ENCODE measurements around the gene PLD3.
A peak's percentile ranks its signal among the peaks of the same experiment; 100 is the strongest.

The PLD3 gene

DNA sequence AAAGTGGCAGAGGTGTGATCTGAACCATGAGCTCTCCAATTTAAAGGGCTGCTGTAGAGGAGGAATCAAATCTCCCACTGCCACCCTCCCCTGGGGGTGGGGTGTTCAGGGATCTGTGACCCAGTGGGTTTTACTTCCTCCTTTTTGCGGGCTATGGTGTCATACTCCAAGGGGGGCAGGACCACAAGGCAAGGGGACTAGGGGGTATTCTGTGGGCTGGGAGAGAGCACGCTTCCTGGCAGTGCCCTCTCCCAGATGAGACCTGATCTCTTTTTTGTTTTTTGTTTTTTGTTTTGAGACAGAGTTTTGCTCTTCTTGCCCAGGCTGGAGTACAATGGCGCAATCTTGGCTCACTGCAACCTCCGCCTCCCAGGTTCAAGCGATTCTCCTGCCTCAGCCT is 10.3 kb downstream of the PLD3 start:
- no peak overlapping the region for H2BK5ac ChIP-seq (ENCODE audit: low read length)
- no peaks in the 10 kb centered on the region for H3K79me1 ChIP-seq (ENCODE audit: low read depth, low read length)
- H3K4ac ChIP-seq (ENCODE audit: low read length): no peak overlapping the region
- H3K9me3 ChIP-seq (replicated peaks in 1 of 2; ENCODE audit: control insufficient read depth in 2 of 2, insufficient read depth in 1 of 2, low read depth in 1 of 2, low read length in 2 of 2): no peaks in the 10 kb centered on the region
- no peak overlapping the region for H4K8ac ChIP-seq (ENCODE audit: low read depth, low read length)
- no peak overlapping the region for H4K91ac ChIP-seq (ENCODE audit: low read depth, low read length, poor library complexity)
- H3K4me1 ChIP-seq (ENCODE audit: control insufficient read depth in 2 of 2, insufficient read depth in 1 of 2, low read depth in 1 of 2, low read length in 2 of 2): no peaks in the 10 kb centered on the region
- no peak overlapping the region for H3K23ac ChIP-seq (ENCODE audit: low read depth, low read length, poor library complexity)
- no peaks in the 10 kb centered on the region for H3K36me3 ChIP-seq (replicated peaks in 1 of 2; ENCODE audit: control insufficient read depth in 2 of 2, insufficient read depth in 2 of 2, low read length in 2 of 2)
- H3K27me3 ChIP-seq (ENCODE audit: control insufficient read depth in 3 of 3, insufficient read depth in 3 of 3, low read depth in 1 of 3, low read length in 3 of 3): no peaks in the 10 kb centered on the region
- no peak overlapping the region for H3K27ac ChIP-seq (replicated peaks; ENCODE audit: low read length)
- H2BK15ac ChIP-seq (ENCODE audit: low read length): no peak overlapping the region
- no peak overlapping the region for H3K4me2 ChIP-seq (ENCODE audit: insufficient read depth, low read length, poor library complexity, severe bottlenecking)
- H3K18ac ChIP-seq (ENCODE audit: low read length): no peak overlapping the region
- no CpG with 5 or more reads among the region's 5 CpGs for WGBS, 2 donors (ENCODE audit: extremely low coverage in 2 of 2, insufficient read length in 2 of 2, insufficient replicate concordance in 1 of 2)
- H3K4me3 ChIP-seq (ENCODE audit: low read length in 2 of 2): no peak overlapping the region
- H2BK12ac ChIP-seq (ENCODE audit: low read length): no peak overlapping the region
- no peak for DNase-seq (ENCODE audit: low spot score)
- no peak overlapping the region for H2BK120ac ChIP-seq (ENCODE audit: low read depth, low read length)
- no peak overlapping the region for H3K14ac ChIP-seq (ENCODE audit: low read length)
- H3K9ac ChIP-seq (ENCODE audit: low read depth, low read length, poor library complexity): no peak overlapping the region
- no peak overlapping the region for H2AK5ac ChIP-seq (ENCODE audit: low read depth, low read length)
- no peak overlapping the region for H2AFZ ChIP-seq (ENCODE audit: low read length)

DNA sequence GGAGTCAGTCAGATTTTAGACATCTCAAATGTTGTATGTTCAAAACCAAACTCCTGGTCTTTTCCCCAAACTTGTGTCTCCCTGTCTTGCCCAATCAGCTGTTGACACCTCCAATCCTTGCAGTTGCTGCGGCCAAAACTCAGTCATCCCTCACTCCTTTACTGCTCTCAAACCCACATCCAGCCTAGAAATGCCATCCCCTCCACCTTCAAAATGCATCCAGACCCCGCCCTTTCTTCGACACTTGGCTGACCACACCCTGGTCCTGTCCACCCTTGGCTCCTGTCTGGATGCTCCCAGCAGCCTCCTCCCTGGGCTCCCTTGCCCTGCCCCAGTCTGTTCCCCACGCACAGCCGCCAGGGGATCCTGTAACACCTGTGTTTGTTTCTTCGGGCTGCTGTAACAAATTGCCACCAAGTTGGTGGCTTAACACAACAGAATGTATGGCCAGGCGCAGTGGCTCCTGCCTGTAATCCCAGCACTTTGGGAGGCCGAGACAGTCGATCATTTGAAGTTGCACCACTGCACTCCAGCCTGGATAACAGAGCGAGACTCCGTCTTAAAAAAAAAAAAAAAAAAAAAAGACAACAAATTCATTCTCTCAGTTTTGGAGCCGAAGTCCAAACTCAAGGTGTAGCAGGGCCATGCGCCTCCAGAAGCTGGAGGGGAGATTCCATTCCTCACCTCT is 11.7 kb downstream of the PLD3 start:
- Histone ChIP-seq H2BK15ac (ENCODE audit: low read length) (no peak overlapping the region), H3K18ac (ENCODE audit: low read length) (no peak overlapping the region), H4K8ac (ENCODE audit: low read depth, low read length) (peak overlapping the region; percentile 92), H2AK5ac (ENCODE audit: low read depth, low read length) (no peak overlapping the region), H3K4me3 (ENCODE audit: low read length in 2 of 2) (no peak overlapping the region), H3K14ac (ENCODE audit: low read length) (no peak overlapping the region), H4K91ac (ENCODE audit: low read depth, low read length, poor library complexity) (no peak overlapping the region), H2BK120ac (ENCODE audit: low read depth, low read length) (no peak overlapping the region), H3K9ac (ENCODE audit: low read depth, low read length, poor library complexity) (no peak overlapping the region), H3K9me3 (replicated peaks in 1 of 2; ENCODE audit: control insufficient read depth in 2 of 2, insufficient read depth in 1 of 2, low read depth in 1 of 2, low read length in 2 of 2) (no peaks in the 10 kb centered on the region), H2AFZ (ENCODE audit: low read length) (no peak overlapping the region), H2BK5ac (ENCODE audit: low read length) (peak overlapping the region; percentile 11), H3K27me3 (ENCODE audit: control insufficient read depth in 3 of 3, insufficient read depth in 3 of 3, low read depth in 1 of 3, low read length in 3 of 3) (no peaks in the 10 kb centered on the region), H3K4me1 (ENCODE audit: control insufficient read depth in 2 of 2, insufficient read depth in 1 of 2, low read depth in 1 of 2, low read length in 2 of 2) (peaks cover 0 to 2% of the 10 kb centered on the region in 2 donors), H3K23ac (ENCODE audit: low read depth, low read length, poor library complexity) (peak overlapping the region; percentile 85), H3K4ac (ENCODE audit: low read length) (no peak overlapping the region), H3K79me1 (ENCODE audit: low read depth, low read length) (no peaks in the 10 kb centered on the region), H3K27ac (replicated peaks; ENCODE audit: low read length) (no peak overlapping the region), H2BK12ac (ENCODE audit: low read length) (no peak overlapping the region), H3K36me3 (replicated peaks in 1 of 2; ENCODE audit: control insufficient read depth in 2 of 2, insufficient read depth in 2 of 2, low read length in 2 of 2) (no peaks in the 10 kb centered on the region), H3K4me2 (ENCODE audit: insufficient read depth, low read length, poor library complexity, severe bottlenecking) (no peak overlapping the region)
- WGBS, 2 donors (ENCODE audit: extremely low coverage in 2 of 2, insufficient read length in 2 of 2, insufficient replicate concordance in 1 of 2): no CpG with 5 or more reads among the region's 13 CpGs
- DNase-seq (ENCODE audit: low spot score): no peak

DNA sequence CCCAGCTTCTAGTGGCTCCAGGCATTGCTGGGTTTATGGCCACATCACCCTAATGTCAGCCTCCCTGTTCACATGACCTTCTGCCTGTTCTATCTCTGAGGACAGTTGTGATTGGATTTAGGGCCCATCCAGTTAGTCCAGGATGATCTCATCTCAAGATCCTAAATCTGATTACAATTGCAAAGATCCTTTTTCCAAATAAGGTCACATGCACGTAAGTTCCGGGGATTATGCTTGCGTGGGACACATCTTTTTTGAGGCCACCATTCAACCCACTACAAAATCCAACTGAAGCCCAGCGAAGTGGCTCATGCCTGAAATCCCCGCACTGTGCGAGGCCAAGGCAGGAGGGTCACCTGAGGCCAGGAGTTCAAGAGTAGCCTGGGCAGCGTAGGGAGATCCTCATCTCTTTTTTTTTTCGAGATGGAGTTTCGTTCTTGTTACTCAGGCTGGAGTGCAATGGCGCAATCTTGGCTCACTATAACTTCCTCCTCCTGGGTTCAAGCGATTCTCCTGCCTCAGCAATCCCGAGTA is 12.3 kb downstream of the PLD3 start:
- H2BK5ac ChIP-seq (ENCODE audit: low read length): no peak overlapping the region
- H3K9ac ChIP-seq (ENCODE audit: low read depth, low read length, poor library complexity): no peak overlapping the region
- H3K14ac ChIP-seq (ENCODE audit: low read length): no peak overlapping the region
- H3K4me3 ChIP-seq (ENCODE audit: low read length in 2 of 2): no peak overlapping the region
- H3K4me1 ChIP-seq (ENCODE audit: control insufficient read depth in 2 of 2, insufficient read depth in 1 of 2, low read depth in 1 of 2, low read length in 2 of 2): peaks cover 0 to 2% of the 10 kb centered on the region in 2 donors
- no peak overlapping the region for H3K27ac ChIP-seq (replicated peaks; ENCODE audit: low read length)
- no peak overlapping the region for H2AFZ ChIP-seq (ENCODE audit: low read length)
- DNase-seq (ENCODE audit: low spot score): no peak
- H3K79me1 ChIP-seq (ENCODE audit: low read depth, low read length): no peaks in the 10 kb centered on the region
- WGBS, 2 donors (ENCODE audit: extremely low coverage in 2 of 2, insufficient read length in 2 of 2, insufficient replicate concordance in 1 of 2): no CpG with 5 or more reads among the region's 12 CpGs
- no peak overlapping the region for H2AK5ac ChIP-seq (ENCODE audit: low read depth, low read length)
- no peak overlapping the region for H2BK15ac ChIP-seq (ENCODE audit: low read length)
- H3K18ac ChIP-seq (ENCODE audit: low read length): no peak overlapping the region
- H3K36me3 ChIP-seq (replicated peaks in 1 of 2; ENCODE audit: control insufficient read depth in 2 of 2, insufficient read depth in 2 of 2, low read length in 2 of 2): no peaks in the 10 kb centered on the region
- no peak overlapping the region for H2BK120ac ChIP-seq (ENCODE audit: low read depth, low read length)
- H4K8ac ChIP-seq (ENCODE audit: low read depth, low read length): no peak overlapping the region
- H3K23ac ChIP-seq (ENCODE audit: low read depth, low read length, poor library complexity): no peak overlapping the region
- H3K4me2 ChIP-seq (ENCODE audit: insufficient read depth, low read length, poor library complexity, severe bottlenecking): no peak overlapping the region
- no peak overlapping the region for H2BK12ac ChIP-seq (ENCODE audit: low read length)
- no peaks in the 10 kb centered on the region for H3K9me3 ChIP-seq (replicated peaks in 1 of 2; ENCODE audit: control insufficient read depth in 2 of 2, insufficient read depth in 1 of 2, low read depth in 1 of 2, low read length in 2 of 2)
- H3K27me3 ChIP-seq (ENCODE audit: control insufficient read depth in 3 of 3, insufficient read depth in 3 of 3, low read depth in 1 of 3, low read length in 3 of 3): no peaks in the 10 kb centered on the region
- no peak overlapping the region for H3K4ac ChIP-seq (ENCODE audit: low read length)
- no peak overlapping the region for H4K91ac ChIP-seq (ENCODE audit: low read depth, low read length, poor library complexity)

DNA sequence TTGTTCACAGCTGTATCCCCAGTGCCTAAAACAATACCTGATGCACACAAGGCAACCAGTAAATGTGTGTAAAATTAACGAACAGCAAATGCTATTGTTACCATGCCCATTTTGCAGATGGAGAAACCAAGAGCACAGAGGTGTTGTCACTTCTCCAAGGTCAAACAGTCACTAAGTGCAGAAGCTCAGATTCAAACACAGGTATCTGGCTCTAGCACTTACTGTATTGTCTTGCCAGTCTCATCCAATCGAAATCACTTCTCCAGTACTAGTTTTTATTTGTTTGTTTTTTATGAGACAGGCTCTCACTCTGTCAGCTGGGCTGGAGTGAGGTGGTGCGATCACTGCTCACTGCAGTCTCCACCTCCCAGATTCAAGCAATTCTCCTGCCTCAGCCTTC is 13.7 kb downstream of the PLD3 start:
- no CpG with 5 or more reads among the region's 3 CpGs for WGBS, 2 donors (ENCODE audit: extremely low coverage in 2 of 2, insufficient read length in 2 of 2, insufficient replicate concordance in 1 of 2)
- Histone ChIP-seq H2BK5ac (ENCODE audit: low read length) (no peak overlapping the region), H2BK120ac (ENCODE audit: low read depth, low read length) (no peak overlapping the region), H3K36me3 (replicated peaks in 1 of 2; ENCODE audit: control insufficient read depth in 2 of 2, insufficient read depth in 2 of 2, low read length in 2 of 2) (peaks cover 0 to 1% of the 10 kb centered on the region in 2 donors), H3K23ac (ENCODE audit: low read depth, low read length, poor library complexity) (no peak overlapping the region), H4K8ac (ENCODE audit: low read depth, low read length) (no peak overlapping the region), H3K79me1 (ENCODE audit: low read depth, low read length) (no peaks in the 10 kb centered on the region), H2AK5ac (ENCODE audit: low read depth, low read length) (no peak overlapping the region), H3K14ac (ENCODE audit: low read length) (no peak overlapping the region), H3K4me2 (ENCODE audit: insufficient read depth, low read length, poor library complexity, severe bottlenecking) (no peak overlapping the region), H4K91ac (ENCODE audit: low read depth, low read length, poor library complexity) (no peak overlapping the region), H2BK15ac (ENCODE audit: low read length) (no peak overlapping the region), H3K9me3 (replicated peaks in 1 of 2; ENCODE audit: control insufficient read depth in 2 of 2, insufficient read depth in 1 of 2, low read depth in 1 of 2, low read length in 2 of 2) (no peaks in the 10 kb centered on the region), H3K4me1 (ENCODE audit: control insufficient read depth in 2 of 2, insufficient read depth in 1 of 2, low read depth in 1 of 2, low read length in 2 of 2) (peaks cover 11 to 12% of the 10 kb centered on the region in 2 donors), H3K9ac (ENCODE audit: low read depth, low read length, poor library complexity) (no peak overlapping the region), H2BK12ac (ENCODE audit: low read length) (no peak overlapping the region), H3K4me3 (ENCODE audit: low read length in 2 of 2) (no peak overlapping the region), H3K27me3 (ENCODE audit: control insufficient read depth in 3 of 3, insufficient read depth in 3 of 3, low read depth in 1 of 3, low read length in 3 of 3) (no peaks in the 10 kb centered on the region), H3K4ac (ENCODE audit: low read length) (no peak overlapping the region), H2AFZ (ENCODE audit: low read length) (no peak overlapping the region), H3K27ac (replicated peaks; ENCODE audit: low read length) (no peak overlapping the region), H3K18ac (ENCODE audit: low read length) (no peak overlapping the region)
- no peak for DNase-seq (ENCODE audit: low spot score)
